OCI-LY7 (cell line): ENCODE measurements around the gene FRA10AC1. TPM values are rescaled to one million over a fixed set of nuclear protein-coding genes. Genes with fewer than 3 reads are reported as not detected.

ENCODE experiments used
- BruUV-seq: library from RNA; stranded (reverse); fragments of 400-500 nt; replicated peaks from 2 replicates; lab custom pipeline; 2021; lab: Mats Ljungman, UMichigan
- CTCF ChIA-PET: fragments of 300-600 bp; sonication (Branson Sonifier 250); formaldehyde crosslinking; loops from one replicate; lab custom pipeline; 2022; ENCODE audit warnings: antibody characterized with exemption; ENCODE audit not compliant: unreplicated experiment; lab: Charles Lee
- POLR2A ChIA-PET: fragments of 300-600 bp; sonication (Branson Sonifier 250); formaldehyde crosslinking; loops from one replicate; lab custom pipeline; 2022; ENCODE audit warnings: antibody characterized with exemption; lab: Charles Lee
- DNase-seq: peaks from one replicate; pipeline ENCODE4 v3.0.0-alpha.2; 2015; ENCODE audit warnings: low spot score
- H2AFZ ChIP-seq: fragments of 200-600 bp; sonication (generic), shearing (Covaris generic); 2 replicates; pipeline ENCODE4 v1.6.1; 2014; ENCODE audit warnings: mild to moderate bottlenecking, antibody characterized with exemption, low read length, moderate library complexity
- H3K27ac ChIP-seq: fragments of 200-600 bp; sonication (generic); 2 replicates; pipeline ENCODE4 v1.5.1; 2014; ENCODE audit warnings: mixed run types, low read depth, mild to moderate bottlenecking, moderate library complexity, low read length, inconsistent platforms; ENCODE audit not compliant: poor library complexity, severe bottlenecking
- H3K36me3 ChIP-seq: fragments of 200-600 bp; sonication (generic); 2 replicates; pipeline ENCODE4 v1.6.1; 2014; ENCODE audit warnings: mild to moderate bottlenecking, antibody characterized with exemption, low read length, moderate library complexity, mixed read lengths; ENCODE audit not compliant: insufficient read depth
- H3K4me1 ChIP-seq: fragments of 200-600 bp; sonication (generic); 2 replicates; pipeline ENCODE4 v1.5.1; 2014; ENCODE audit warnings: mild to moderate bottlenecking, low read length; ENCODE audit not compliant: insufficient read depth, poor library complexity, severe bottlenecking
- H3K4me2 ChIP-seq: fragments of 200-600 bp; sonication (generic); 2 replicates; pipeline ENCODE4 v1.6.1; 2014; ENCODE audit warnings: mild to moderate bottlenecking, low read length
- H3K4me3 ChIP-seq: fragments of 200-600 bp; sonication (generic); 2 replicates; pipeline ENCODE4 v1.5.1; 2014; ENCODE audit warnings: mild to moderate bottlenecking, low read depth, low read length; ENCODE audit not compliant: poor library complexity, severe bottlenecking
- H3K79me2 ChIP-seq: fragments of 200-600 bp; sonication (generic); 2 replicates; pipeline ENCODE4 v1.6.1; 2016; ENCODE audit warnings: low read depth, mild to moderate bottlenecking, low read length, moderate library complexity, mixed read lengths; ENCODE audit not compliant: insufficient read depth
- H3K9me2 ChIP-seq: fragments of 200-600 bp; sonication (generic); 2 replicates; pipeline ENCODE4 v1.6.1; 2016; ENCODE audit warnings: mild to moderate bottlenecking, low read length, mixed read lengths; ENCODE audit not compliant: insufficient read depth
- H3K9me3 ChIP-seq: fragments of 200-600 bp; sonication (generic); 2 replicates; pipeline ENCODE4 v1.6.1; 2014; ENCODE audit warnings: mild to moderate bottlenecking, mixed run types, low read length, mixed read lengths
- H4K20me1 ChIP-seq: fragments of 200-600 bp; sonication (generic); 2 replicates; pipeline ENCODE4 v1.6.1; 2014; ENCODE audit warnings: mild to moderate bottlenecking, antibody characterized with exemption, low read length, moderate library complexity, mixed read lengths; ENCODE audit not compliant: insufficient read depth
- CTCF ChIP-seq: fragments of 200-600 bp; sonication (generic); conservative IDR thresholded peaks from 2 replicates; pipeline ENCODE4 v1.5.1; 2014; ENCODE audit warnings: mild to moderate bottlenecking, antibody characterized with exemption, low read length, moderate library complexity, mixed read lengths
- EZH2phosphoT487 ChIP-seq: fragments of 200-600 bp; sonication (generic); IDR thresholded peaks from 2 replicates; pipeline ENCODE4 v1.6.1; 2018; ENCODE audit warnings: low read depth, borderline replicate concordance, mild to moderate bottlenecking, mixed run types, antibody characterized with exemption, low read length, moderate library complexity, mixed read lengths
- intact Hi-C: fragments of 100-400 bp; cut with micrococcal nuclease; formaldehyde crosslinking; loops from one replicate; pipeline ENCODE4 v1.10.0; 2022; ENCODE audit not compliant: unreplicated experiment
- total RNA-seq, 2 experiments: library from RNA; depleted of rRNA in 1 of 2; stranded (reverse); fragments of >200 nt in 1 of 2; shearing (Covaris generic) in 1 of 2; gene quantifications; 2 replicates each; pipeline ENCODE4 v1.2.3, GENCODE V29; 2014 to 2022

The FRA10AC1 gene
- total RNA-seq, 2 experiments from 2014 or later, result 11.9 to 30.2 TPM

DNA sequence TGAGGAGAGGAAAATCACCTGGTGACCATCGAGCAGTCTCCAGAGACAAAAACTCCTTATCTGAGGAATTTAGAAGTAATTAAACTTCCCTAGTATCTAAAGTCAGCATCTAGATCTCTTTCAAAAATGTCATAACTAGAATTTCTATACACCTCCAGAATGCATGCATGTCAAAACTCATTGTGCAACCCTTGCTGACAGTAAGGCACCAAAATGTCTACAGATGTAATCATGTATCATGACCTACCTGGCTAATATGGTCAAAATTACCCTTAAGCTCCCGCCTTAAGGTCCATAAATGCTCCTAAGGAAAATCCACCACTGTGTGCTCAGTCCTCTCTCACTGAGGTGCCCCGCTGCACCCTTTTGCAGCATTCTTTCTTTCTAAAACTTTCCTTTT is 39.0 kb upstream of the FRA10AC1 start:
- CTCF ChIA-PET, result no interaction called here
- H3K4me2 ChIP-seq, result no peak overlapping the region
- BruUV-seq, result no TSS peak

DNA sequence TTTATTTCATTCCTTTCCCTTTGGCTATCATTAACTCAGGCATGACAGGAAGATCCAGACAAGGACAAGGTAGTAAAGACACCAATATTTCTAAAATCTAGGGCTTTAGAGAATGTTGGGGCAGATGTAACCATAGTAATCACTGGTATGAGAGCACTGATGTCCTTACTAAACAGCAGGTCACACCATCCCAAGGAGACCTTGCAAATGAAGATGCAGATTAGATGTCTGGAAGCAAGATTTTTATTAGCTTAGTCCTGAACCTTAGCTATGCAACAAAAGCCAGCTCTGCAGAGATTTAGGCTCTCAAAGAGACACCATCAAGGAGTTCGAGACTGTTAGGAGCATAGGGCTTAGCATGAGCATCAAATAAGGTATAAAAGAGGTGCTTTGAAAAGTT is 23.6 kb upstream of the FRA10AC1 start:
- H3K27ac ChIP-seq, result no peak overlapping the region
- H3K79me2 ChIP-seq, result no peaks in the 10 kb centered on the region
- no peaks in the 10 kb centered on the region for H3K36me3 ChIP-seq
- H3K9me2 ChIP-seq, result no peaks in the 10 kb centered on the region
- no peaks in the 10 kb centered on the region for H4K20me1 ChIP-seq
- ChIA-PET POLR2A (interaction anchor here (1.0 to 1.1 kb wide), 2 partner anchors 8 to 24 kb away, joined by 3 to 6 read pairs; no protein-coding TSS in a partner anchor), CTCF (interaction anchor here (0.6 kb wide), 1 partner anchor 651 kb away, joined by 3 read pairs; no protein-coding TSS in a partner anchor)
- no TSS peak for BruUV-seq
- no peak for TF ChIP-seq CTCF
- no peak for TF ChIP-seq EZH2phosphoT487
- no peak overlapping the region for H2AFZ ChIP-seq
- intact Hi-C loops, result no loop called here
- no peak overlapping the region for H3K4me2 ChIP-seq
- no peaks in the 10 kb centered on the region for H3K9me3 ChIP-seq
- no peaks in the 10 kb centered on the region for H3K4me1 ChIP-seq
- DNase-seq, result no peak
- no peak overlapping the region for H3K4me3 ChIP-seq

More for the DNA sequence above, 39.0 kb upstream of the FRA10AC1 start:
- Histone ChIP-seq H3K4me3 (no peak overlapping the region), H3K79me2 (no peaks in the 10 kb centered on the region), H3K9me2 (no peaks in the 10 kb centered on the region), H3K36me3 (no peaks in the 10 kb centered on the region), H4K20me1 (no peaks in the 10 kb centered on the region), H2AFZ (no peak overlapping the region), H3K9me3 (no peaks in the 10 kb centered on the region), H3K4me1 (peaks cover 12% of the 10 kb centered on the region), H3K27ac (no peak overlapping the region)
- TF ChIP-seq CTCF (no peak), EZH2phosphoT487 (no peak)
- intact Hi-C loops, result no loop called here
- POLR2A ChIA-PET, result no interaction called here
- DNase-seq, result no peak

DNA sequence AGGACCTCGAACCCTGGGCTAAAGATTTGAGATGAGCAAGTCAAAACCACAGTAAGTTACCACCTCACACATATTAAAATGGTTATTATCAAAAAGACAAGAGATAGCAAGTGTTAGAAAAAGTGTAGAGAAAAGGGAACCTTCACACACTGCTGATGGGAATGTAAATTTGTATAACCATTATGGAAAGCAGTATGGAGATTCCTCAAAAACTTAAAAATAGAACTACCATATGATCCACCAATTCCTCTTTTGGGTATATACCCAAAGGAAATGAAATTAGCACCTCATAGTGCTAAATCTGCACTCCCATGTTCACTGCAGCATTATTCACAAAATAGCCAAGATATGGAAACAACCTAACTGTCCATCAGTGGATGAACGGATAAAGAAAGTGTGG is 20.8 kb upstream of the FRA10AC1 start:
- Histone ChIP-seq H3K4me3 (no peak overlapping the region), H3K4me1 (peaks cover 6% of the 10 kb centered on the region), H3K27ac (no peak overlapping the region), H3K36me3 (no peaks in the 10 kb centered on the region), H3K9me3 (no peaks in the 10 kb centered on the region), H3K9me2 (no peaks in the 10 kb centered on the region), H3K79me2 (no peaks in the 10 kb centered on the region), H4K20me1 (no peaks in the 10 kb centered on the region), H2AFZ (no peak overlapping the region), H3K4me2 (no peak overlapping the region)
- ChIA-PET POLR2A (no interaction called here), CTCF (interaction anchor here (1.5 kb wide), 1 partner anchor 19 kb away, joined by 4 read pairs; no protein-coding TSS in a partner anchor)
- DNase-seq, result no peak
- no TSS peak for BruUV-seq
- TF ChIP-seq CTCF (no peak), EZH2phosphoT487 (no peak)
- intact Hi-C loops, result no loop called here
